ENCODE measurements around the gene COLGALT1. TPM values are rescaled to one million over a fixed set of nuclear protein-coding genes. Genes with fewer than 3 reads are reported as not detected.

The COLGALT1 gene
- polyA plus RNA-seq, 3 donors = 66.8 to 176 (median 68.8) TPM

DNA sequence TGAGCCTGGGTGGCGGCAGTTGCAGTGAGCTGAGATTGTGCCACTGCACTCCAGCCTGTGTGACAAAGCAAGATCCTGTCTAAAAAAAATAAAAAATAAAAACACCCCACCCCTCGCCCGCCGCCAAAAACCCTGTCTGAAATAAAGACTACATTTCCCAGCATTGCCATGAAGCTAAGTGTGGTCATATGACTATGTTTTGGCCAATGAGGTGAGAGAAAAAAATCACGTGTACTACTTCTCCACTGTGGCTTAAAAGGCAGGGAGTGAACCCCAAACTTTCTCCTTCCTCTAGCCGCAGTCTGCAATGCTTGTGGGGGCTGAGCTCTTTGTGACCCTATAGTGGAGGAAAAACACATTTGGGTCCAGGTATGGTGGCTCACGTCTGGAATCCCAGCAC is 54.9 kb downstream of the COLGALT1 start:
- no peaks in the 10 kb centered on the region for H3K36me3 Mint-ChIP-seq
- no peak overlapping the region for H3K4me3 ChIP-seq (replicated peaks in 1 of 3; ENCODE audit: low read depth in 2 of 3, low read length in 3 of 3)
- peaks cover 2 to 5% (median 2%) of the 10 kb centered on the region in 3 donors for H3K27me3 Mint-ChIP-seq (ENCODE audit: low read depth in 3 of 3)
- peaks cover 0 to 3% of the 10 kb centered on the region in 2 donors for H3K9me3 ChIP-seq (replicated peaks in 1 of 2; ENCODE audit: control insufficient read depth in 1 of 2, insufficient read depth in 1 of 2, low read length in 2 of 2)
- no peak overlapping the region for H3K4me2 ChIP-seq (replicated peaks; ENCODE audit: extremely low read depth, low read length, poor library complexity, severe bottlenecking)
- no peak overlapping the region for H3K9ac ChIP-seq (ENCODE audit: insufficient read depth, low read length, poor library complexity, severe bottlenecking)
- H3K4me1 ChIP-seq (ENCODE audit: control insufficient read depth in 1 of 2, insufficient read depth in 2 of 2, low read length in 2 of 2) = peaks cover 9 to 16% of the 10 kb centered on the region in 2 donors
- H3K27me3 ChIP-seq (ENCODE audit: control insufficient read depth in 2 of 2, insufficient read depth in 2 of 2, low read length in 2 of 2) = peaks cover 0 to under 1% of the 10 kb centered on the region in 2 donors
- no peak overlapping the region for H2AFZ ChIP-seq (ENCODE audit: insufficient read depth, low read depth, low read length, poor library complexity, severe bottlenecking)
- DNase-seq = peak; percentile 21 to 42 (median 34)
- H3K27ac ChIP-seq (ENCODE audit: low read depth in 1 of 2, low read length in 2 of 2) = no peak overlapping the region
- H3K9me3 Mint-ChIP-seq = peaks cover 0 to 4% (median 0%) of the 10 kb centered on the region in 7 donors
- H3K79me2 ChIP-seq (ENCODE audit: insufficient read depth, low read length) = no peaks in the 10 kb centered on the region
- TF ChIP-seq, protein P1, sequence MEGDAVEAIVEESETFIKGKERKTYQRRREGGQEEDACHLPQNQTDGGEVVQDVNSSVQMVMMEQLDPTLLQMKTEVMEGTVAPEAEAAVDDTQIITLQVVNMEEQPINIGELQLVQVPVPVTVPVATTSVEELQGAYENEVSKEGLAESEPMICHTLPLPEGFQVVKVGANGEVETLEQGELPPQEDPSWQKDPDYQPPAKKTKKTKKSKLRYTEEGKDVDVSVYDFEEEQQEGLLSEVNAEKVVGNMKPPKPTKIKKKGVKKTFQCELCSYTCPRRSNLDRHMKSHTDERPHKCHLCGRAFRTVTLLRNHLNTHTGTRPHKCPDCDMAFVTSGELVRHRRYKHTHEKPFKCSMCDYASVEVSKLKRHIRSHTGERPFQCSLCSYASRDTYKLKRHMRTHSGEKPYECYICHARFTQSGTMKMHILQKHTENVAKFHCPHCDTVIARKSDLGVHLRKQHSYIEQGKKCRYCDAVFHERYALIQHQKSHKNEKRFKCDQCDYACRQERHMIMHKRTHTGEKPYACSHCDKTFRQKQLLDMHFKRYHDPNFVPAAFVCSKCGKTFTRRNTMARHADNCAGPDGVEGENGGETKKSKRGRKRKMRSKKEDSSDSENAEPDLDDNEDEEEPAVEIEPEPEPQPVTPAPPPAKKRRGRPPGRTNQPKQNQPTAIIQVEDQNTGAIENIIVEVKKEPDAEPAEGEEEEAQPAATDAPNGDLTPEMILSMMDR (IDR thresholded peaks at IDR 0.05) = no peak
- peaks cover 7% of the 10 kb centered on the region for H3K4me1 Mint-ChIP-seq
- whole genome bisulfite sequencing (ENCODE audit: insufficient coverage) = no CpG with 5 or more reads among the region's 7 CpGs
- H3K27ac Mint-ChIP-seq = peak overlapping the region in 1 of 7 donors; percentile 50
- no peaks in the 10 kb centered on the region for H4K20me1 ChIP-seq (ENCODE audit: insufficient read depth, low read length)
- no peak overlapping the region for H3K4me3 Mint-ChIP-seq
- H3K36me3 ChIP-seq (replicated peaks in 1 of 2; ENCODE audit: control insufficient read depth in 1 of 2, insufficient read depth in 2 of 2, low read length in 2 of 2) = no peaks in the 10 kb centered on the region
- intact Hi-C loops (cut with micrococcal nuclease) = no loop called here

DNA sequence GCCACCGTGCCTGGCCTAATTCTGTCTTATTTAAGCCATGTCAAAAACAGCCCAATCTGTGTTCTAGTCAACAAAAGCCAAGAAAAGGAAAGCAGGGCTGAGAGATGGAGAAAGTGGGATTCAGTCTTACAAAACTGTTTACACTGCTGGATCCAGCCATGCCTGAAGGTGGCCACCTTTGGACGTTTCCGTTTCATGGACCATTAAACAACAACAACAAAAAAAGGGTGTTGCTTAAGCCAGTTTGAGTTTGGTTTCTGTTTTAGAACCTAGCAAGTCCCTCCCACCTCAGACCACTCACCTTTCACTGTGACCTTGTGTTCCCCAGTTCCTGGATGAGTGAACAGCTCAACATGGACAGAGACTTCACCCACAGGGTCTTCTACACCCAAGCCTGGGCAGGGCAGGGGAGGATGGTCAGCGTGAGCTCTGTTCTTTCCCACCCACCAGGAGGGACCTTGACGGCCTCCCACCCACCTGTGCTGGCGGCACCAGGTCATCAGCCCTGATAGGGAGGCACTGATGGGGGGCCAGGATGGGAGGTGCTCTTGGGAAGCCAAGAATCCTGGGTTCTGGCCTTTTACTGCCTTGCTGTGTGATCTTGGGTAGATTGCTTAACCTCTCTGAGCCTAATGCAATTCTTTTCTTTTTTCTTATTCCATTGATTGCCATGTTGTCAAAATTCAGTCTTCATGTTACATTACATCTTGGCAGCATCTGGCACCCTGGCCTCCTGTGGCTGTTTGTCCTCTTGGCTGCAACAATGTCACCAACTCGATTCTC is 56.2 kb downstream of the COLGALT1 start:
- no peaks in the 10 kb centered on the region for H3K36me3 ChIP-seq (replicated peaks in 1 of 2; ENCODE audit: control insufficient read depth in 1 of 2, insufficient read depth in 2 of 2, low read length in 2 of 2)
- peaks cover 0 to 5% (median 0%) of the 10 kb centered on the region in 7 donors for H3K9me3 Mint-ChIP-seq
- no peak overlapping the region for H3K4me2 ChIP-seq (replicated peaks; ENCODE audit: extremely low read depth, low read length, poor library complexity, severe bottlenecking)
- DNase-seq = no peak
- H3K27ac ChIP-seq (ENCODE audit: low read depth in 1 of 2, low read length in 2 of 2) = no peak overlapping the region
- TF ChIP-seq, protein P1 (IDR thresholded peaks at IDR 0.05) = no peak
- H3K4me1 ChIP-seq (ENCODE audit: control insufficient read depth in 1 of 2, insufficient read depth in 2 of 2, low read length in 2 of 2) = peaks cover 9 to 11% of the 10 kb centered on the region in 2 donors
- peaks cover 4 to 16% (median 6%) of the 10 kb centered on the region in 3 donors for H3K27me3 Mint-ChIP-seq (ENCODE audit: low read depth in 3 of 3)
- H3K4me3 Mint-ChIP-seq = no peak overlapping the region
- H3K9ac ChIP-seq (ENCODE audit: insufficient read depth, low read length, poor library complexity, severe bottlenecking) = no peak overlapping the region
- peaks cover 7% of the 10 kb centered on the region for H3K4me1 Mint-ChIP-seq
- intact Hi-C loops (cut with micrococcal nuclease) = no loop called here
- WGBS (ENCODE audit: insufficient coverage) = 88% methylated on average over 2 of the region's 7 CpGs
- H3K36me3 Mint-ChIP-seq = no peaks in the 10 kb centered on the region
- H2AFZ ChIP-seq (ENCODE audit: insufficient read depth, low read depth, low read length, poor library complexity, severe bottlenecking) = no peak overlapping the region
- H3K4me3 ChIP-seq (replicated peaks in 1 of 3; ENCODE audit: low read depth in 2 of 3, low read length in 3 of 3) = no peak overlapping the region
- H3K79me2 ChIP-seq (ENCODE audit: insufficient read depth, low read length) = no peaks in the 10 kb centered on the region
- no peaks in the 10 kb centered on the region for H4K20me1 ChIP-seq (ENCODE audit: insufficient read depth, low read length)
- peaks cover 0 to 13% of the 10 kb centered on the region in 2 donors for H3K27me3 ChIP-seq (ENCODE audit: control insufficient read depth in 2 of 2, insufficient read depth in 2 of 2, low read length in 2 of 2)
- H3K9me3 ChIP-seq (replicated peaks in 1 of 2; ENCODE audit: control insufficient read depth in 1 of 2, insufficient read depth in 1 of 2, low read length in 2 of 2) = peaks cover 0 to 3% of the 10 kb centered on the region in 2 donors
- no peak overlapping the region for H3K27ac Mint-ChIP-seq

All from CD14-positive monocyte (primary cell).